ENCODE data around the gene TSSK2.

The TSSK2 gene

GRCh38 chr22:19173047-19174035, 42.2 kb downstream of the TSSK2 start:
- TF ChIP-seq CTCF (IDR thresholded peaks at IDR 0.05; ENCODE audit: borderline replicate concordance, insufficient read depth, low read depth, low read length): no peak
- peak overlapping the region; percentile 26 for H3K4me3 ChIP-seq (ENCODE audit: low read depth, low read length)

- H3K4me3 ChIP-seq (ENCODE audit: low read depth, low read length): peak overlapping the region; percentile 26
- no peak for TF ChIP-seq CTCF (IDR thresholded peaks at IDR 0.05; ENCODE audit: borderline replicate concordance, insufficient read depth, low read depth, low read length)
Observed at GRCh38 chr22:19174106-19175025, 43.3 kb downstream of the TSSK2 start.

- TF ChIP-seq CTCF (IDR thresholded peaks at IDR 0.05; ENCODE audit: borderline replicate concordance, insufficient read depth, low read depth, low read length): no peak
- no peak overlapping the region for H3K4me3 ChIP-seq (ENCODE audit: low read depth, low read length)
Observed at GRCh38 chr22:19175026-19175601, 44.0 kb downstream of the TSSK2 start.

GRCh38 chr22:19175602-19176174, 44.6 kb downstream of the TSSK2 start:
- TF ChIP-seq CTCF (IDR thresholded peaks at IDR 0.05; ENCODE audit: borderline replicate concordance, insufficient read depth, low read depth, low read length): no peak
- H3K4me3 ChIP-seq (ENCODE audit: low read depth, low read length): no peak overlapping the region

GRCh38 chr22:19176175-19176643, 45.1 kb downstream of the TSSK2 start:
- no peak overlapping the region for H3K4me3 ChIP-seq (ENCODE audit: low read depth, low read length)
- no peak for TF ChIP-seq CTCF (IDR thresholded peaks at IDR 0.05; ENCODE audit: borderline replicate concordance, insufficient read depth, low read depth, low read length)

GRCh38 chr22:19176732-19177131, 45.6 kb downstream of the TSSK2 start:
- no peak overlapping the region for H3K4me3 ChIP-seq (ENCODE audit: low read depth, low read length)
- TF ChIP-seq CTCF (IDR thresholded peaks at IDR 0.05; ENCODE audit: borderline replicate concordance, insufficient read depth, low read depth, low read length): no peak

Measured in GM12875 (cell line).